Smooth muscle cell (in vitro differentiated cells): ENCODE measurements around the gene DYNLT5. TPM values are rescaled to one million over a fixed set of nuclear protein-coding genes. Genes with fewer than 3 reads are reported as not detected.

Source experiments
- DNase-seq: peaks from one replicate; lab custom pipeline; 2025; ENCODE audit not compliant: unreplicated experiment; lab: John Stamatoyannopoulos, UW
- H2AFZ ChIP-seq: fragments of 200-600 bp; sonication (generic); 2 replicates; pipeline ENCODE4 v1.6.0; 2016; ENCODE audit warnings: antibody characterized with exemption, low read depth, mild to moderate bottlenecking
- H3F3A ChIP-seq: fragments of 200-600 bp; sonication (generic); 2 replicates; pipeline ENCODE4 v1.6.0; 2017; ENCODE audit warnings: antibody characterized with exemption, low read depth
- H3K27ac ChIP-seq: fragments of 200-600 bp; sonication (generic); 2 replicates; pipeline ENCODE4 v1.5.1; 2016; ENCODE audit warnings: low read depth, mild to moderate bottlenecking
- H3K27me3 ChIP-seq: fragments of 200-600 bp; sonication (generic); 2 replicates; pipeline ENCODE4 v1.6.1; 2016; ENCODE audit warnings: low read depth, mild to moderate bottlenecking
- H3K36me3 ChIP-seq: fragments of 200-600 bp; sonication (generic); 2 replicates; pipeline ENCODE4 v1.5.1; 2016; ENCODE audit warnings: low read depth
- H3K4me1 ChIP-seq: fragments of 200-600 bp; sonication (generic); 2 replicates; pipeline ENCODE4 v1.5.1; 2016; ENCODE audit warnings: low read depth
- H3K4me2 ChIP-seq: fragments of 200-600 bp; sonication (generic); 2 replicates; pipeline ENCODE4 v1.6.0; 2016; ENCODE audit warnings: mild to moderate bottlenecking
- H3K4me3 ChIP-seq: fragments of 200-600 bp; sonication (generic); 2 replicates; pipeline ENCODE4 v1.5.1; 2016; ENCODE audit warnings: mild to moderate bottlenecking
- H3K79me2 ChIP-seq: fragments of 200-600 bp; sonication (generic); 2 replicates; pipeline ENCODE4 v1.6.0; 2016; ENCODE audit warnings: low read depth, mild to moderate bottlenecking
- H3K9ac ChIP-seq: fragments of 200-600 bp; sonication (generic); 2 replicates; pipeline ENCODE4 v1.6.0; 2016; ENCODE audit warnings: low read depth
- H3K9me3 ChIP-seq: fragments of 200-600 bp; sonication (generic); replicated peaks from 2 replicates; pipeline ENCODE4 v1.5.1; 2016; ENCODE audit warnings: low read depth
- H4K20me1 ChIP-seq: fragments of 200-600 bp; sonication (generic); 2 replicates; pipeline ENCODE4 v1.6.0; 2016; ENCODE audit warnings: low read depth
- CTCF ChIP-seq: fragments of 200-600 bp; sonication (generic); IDR thresholded peaks from 2 replicates; pipeline ENCODE4 v1.5.1; 2017; ENCODE audit warnings: borderline replicate concordance, mild to moderate bottlenecking, antibody characterized with exemption; ENCODE audit not compliant: insufficient read depth, poor library complexity, severe bottlenecking
- WGBS: methylation state at CpG from one replicate; pipeline ENCODE4 v1.1.7; 2016; ENCODE audit warnings: low lambda C conversion rate; 5-methylcytosine and 5-hydroxymethylcytosine counted together
- polyA plus RNA-seq: library from polyadenylated mRNA; unstranded; fragments of >200 nt; fragmentation: Nextera tagmentation; extraction: Ambion mirVana; gene quantifications from 2 replicates; pipeline ENCODE4 v1.2.1, GENCODE V29; 2016
- total RNA-seq: library from RNA; depleted of rRNA; stranded (reverse); fragments of >200 nt; gene quantifications from 2 replicates; pipeline ENCODE4 v1.2.3, GENCODE V29; 2014

The DYNLT5 gene
- total and polyA plus RNA-seq, 2 experiments from 2014 or later, result 1.3 TPM; not detected in 1

- Histone ChIP-seq H3K36me3 (no peaks in the 10 kb centered on the region), H3K27ac (no peak overlapping the region), H3K9me3 (no peaks in the 10 kb centered on the region), H3K79me2 (no peaks in the 10 kb centered on the region), H3K4me2 (peak overlapping the region; percentile 92), H3K4me3 (peak overlapping the region; percentile 57), H3K4me1 (no peaks in the 10 kb centered on the region), H2AFZ (peak overlapping the region; percentile 85), H3K27me3 (no peaks in the 10 kb centered on the region), H4K20me1 (no peaks in the 10 kb centered on the region), H3F3A (peaks cover 8% of the 10 kb centered on the region), H3K9ac (no peak overlapping the region)
- DNase-seq, result no peak
- TF ChIP-seq CTCF, result no peak
- 56% methylated on average over 18 of the region's 18 CpGs for WGBS
These were observed 562 bp downstream of the DYNLT5 start for GRCh38 chr1:66752671-66753371.

- H3K9me3 ChIP-seq, result no peaks in the 10 kb centered on the region
- DNase-seq, result no peak
- no peak overlapping the region for H3K4me3 ChIP-seq
- H4K20me1 ChIP-seq, result no peaks in the 10 kb centered on the region
- no peak overlapping the region for H3K9ac ChIP-seq
- no peak for TF ChIP-seq CTCF
- H3K36me3 ChIP-seq, result no peaks in the 10 kb centered on the region
- H3K4me1 ChIP-seq, result no peaks in the 10 kb centered on the region
- no peak overlapping the region for H3K27ac ChIP-seq
- no peak overlapping the region for H3K4me2 ChIP-seq
- H3K79me2 ChIP-seq, result no peaks in the 10 kb centered on the region
- H3K27me3 ChIP-seq, result no peaks in the 10 kb centered on the region
- H2AFZ ChIP-seq, result peak overlapping the region; percentile 59
- no peaks in the 10 kb centered on the region for H3F3A ChIP-seq
- 65% methylated on average over 6 of the region's 6 CpGs for WGBS
These were observed 5.5 kb downstream of the DYNLT5 start for GRCh38 chr1:66757722-66758240.

- Histone ChIP-seq H3K9ac (no peak overlapping the region), H3K27ac (no peak overlapping the region), H3K36me3 (no peaks in the 10 kb centered on the region), H2AFZ (peak overlapping the region; percentile 59), H3F3A (no peaks in the 10 kb centered on the region), H3K4me2 (no peak overlapping the region), H3K79me2 (no peaks in the 10 kb centered on the region), H3K9me3 (no peaks in the 10 kb centered on the region), H3K27me3 (no peaks in the 10 kb centered on the region), H3K4me1 (no peaks in the 10 kb centered on the region), H3K4me3 (no peak overlapping the region), H4K20me1 (no peaks in the 10 kb centered on the region)
- TF ChIP-seq CTCF, result no peak
- DNase-seq, result no peak
- WGBS, result 75% methylated on average over 1 of the region's 1 CpG
These were observed 6.0 kb downstream of the DYNLT5 start for GRCh38 chr1:66758241-66758755.
